Vagina (tissue), 2 donors: ENCODE measurements around the gene TSEN54. TPM values are rescaled to one million over a fixed set of nuclear protein-coding genes. Genes with fewer than 3 reads are reported as not detected.
A peak's percentile ranks its signal among the peaks of the same experiment; 100 is the strongest.

Source experiments
- DNase-seq, 2 donors: peaks; one replicate each; pipeline ENCODE4 v3.0.0-alpha.2; 2017; ENCODE audit errors: extremely low spot score in 2 of 2
- H3K27ac ChIP-seq: fragments of 200-600 bp; sonication (generic); one replicate; pipeline ENCODE4 v1.5.1; 2019
- H3K27me3 ChIP-seq: fragments of 200-600 bp; sonication (generic); one replicate; pipeline ENCODE4 v1.5.1; 2019
- H3K36me3 ChIP-seq, 2 donors: fragments of 200-600 bp; sonication (generic); one replicate each; pipeline ENCODE4 v1.5.1; 2017 to 2019
- H3K4me1 ChIP-seq: fragments of 200-600 bp; sonication (generic); one replicate; pipeline ENCODE4 v1.5.1; 2019
- H3K4me3 ChIP-seq, 2 donors: fragments of 200-600 bp; sonication (generic); 1 replicate in 1 of 2; 2 replicates in 1 of 2; pipeline ENCODE4 v1.5.1; 2016 to 2019
- H3K9me3 ChIP-seq: fragments of 200-600 bp; sonication (generic); one replicate; pipeline ENCODE4 v1.5.1; 2019
- CTCF ChIP-seq, 3 experiments: fragments of 450-650 bp in 2 of 3; fragments of 200-600 bp in 1 of 3; sonication (generic) in 1 of 3; IDR thresholded peaks; one replicate each; pipeline ENCODE4 v1.5.1; 2017 to 2019; ENCODE audit warnings: antibody characterized with exemption in 3 of 3, mild to moderate bottlenecking in 2 of 3, moderate library complexity in 2 of 3
- POLR2A ChIP-seq, 2 donors: fragments of 450-650 bp; IDR thresholded peaks; one replicate each; pipeline ENCODE4 v1.6.1; 2017; ENCODE audit warnings: antibody characterized with exemption in 2 of 2, mild to moderate bottlenecking in 2 of 2, moderate library complexity in 2 of 2
- POLR2AphosphoS5 ChIP-seq, 2 donors: sonication (generic); formaldehyde crosslinking; IDR thresholded peaks; one replicate each; pipeline ENCODE4 v1.9.0; 2017; ENCODE audit warnings: antibody characterized with exemption in 2 of 2, mild to moderate bottlenecking in 2 of 2, low read depth in 1 of 2; ENCODE audit not compliant: insufficient read depth in 1 of 2
- intact Hi-C: fragments of 100-400 bp; cut with DNase I; formaldehyde crosslinking; loops from one replicate; pipeline ENCODE4 v1.15.1; 2023
- total RNA-seq: library from RNA; depleted of rRNA; stranded (reverse); fragments of >200 nt; gene quantifications from one replicate; pipeline ENCODE4 v1.2.3, GENCODE V29; 2016

Gene TSEN54
- total RNA-seq, 1 donor from 2014 or later = 30.9 TPM

- no peak for DNase-seq
- H3K9me3 ChIP-seq = no peaks in the 10 kb centered on the region
- H3K4me3 ChIP-seq = no peak overlapping the region
- peaks cover 8% of the 10 kb centered on the region for H3K4me1 ChIP-seq
- H3K27ac ChIP-seq = peak overlapping the region; percentile 80
- no peaks in the 10 kb centered on the region for H3K27me3 ChIP-seq
- H3K36me3 ChIP-seq = no peaks in the 10 kb centered on the region
- intact Hi-C loops = no loop called here
- TF ChIP-seq CTCF (IDR thresholded peaks at IDR 0.05) (no peak), POLR2AphosphoS5 (IDR thresholded peaks at IDR 0.05; ENCODE audit: insufficient read depth in 1 of 2, low read depth in 1 of 2) (peak in 1 of 2 donors; percentile 36), POLR2A (IDR thresholded peaks at IDR 0.05) (no peak)
Observed at GRCh38 chr17:75549246-75550138, 33.2 kb downstream of the TSEN54 start.

- peaks cover 8% of the 10 kb centered on the region for H3K4me1 ChIP-seq
- H3K27ac ChIP-seq = peak overlapping the region; percentile 80
- H3K4me3 ChIP-seq = no peak overlapping the region
- H3K9me3 ChIP-seq = no peaks in the 10 kb centered on the region
- no peaks in the 10 kb centered on the region for H3K27me3 ChIP-seq
- TF ChIP-seq CTCF (IDR thresholded peaks at IDR 0.05) (no peak), POLR2A (IDR thresholded peaks at IDR 0.05) (no peak)
- H3K36me3 ChIP-seq = no peaks in the 10 kb centered on the region
- intact Hi-C loops = no loop called here
- no peak for DNase-seq
Observed at GRCh38 chr17:75550139-75550465, 33.8 kb downstream of the TSEN54 start.

GRCh38 chr17:75551266-75551665, 34.9 kb downstream of the TSEN54 start:
- no peak overlapping the region for H3K4me3 ChIP-seq
- H3K9me3 ChIP-seq = no peaks in the 10 kb centered on the region
- DNase-seq = no peak
- H3K4me1 ChIP-seq = peaks cover 8% of the 10 kb centered on the region
- H3K36me3 ChIP-seq = no peaks in the 10 kb centered on the region
- H3K27ac ChIP-seq = no peak overlapping the region
- no peaks in the 10 kb centered on the region for H3K27me3 ChIP-seq
- TF ChIP-seq CTCF (IDR thresholded peaks at IDR 0.05) = no peak
- TF ChIP-seq POLR2AphosphoS5 (IDR thresholded peaks at IDR 0.05; ENCODE audit: insufficient read depth in 1 of 2, low read depth in 1 of 2) = no peak
- no peak for TF ChIP-seq POLR2A (IDR thresholded peaks at IDR 0.05)
- intact Hi-C loops = no loop called here

GRCh38 chr17:75552425-75553294, 36.3 kb downstream of the TSEN54 start:
- no peak for DNase-seq
- H3K27ac ChIP-seq = no peak overlapping the region
- H3K27me3 ChIP-seq = no peaks in the 10 kb centered on the region
- no peaks in the 10 kb centered on the region for H3K9me3 ChIP-seq
- peaks cover 15% of the 10 kb centered on the region for H3K4me1 ChIP-seq
- TF ChIP-seq POLR2AphosphoS5 (IDR thresholded peaks at IDR 0.05; ENCODE audit: insufficient read depth in 1 of 2, low read depth in 1 of 2) (no peak), CTCF (IDR thresholded peaks at IDR 0.05) (no peak), POLR2A (IDR thresholded peaks at IDR 0.05) (no peak)
- no peaks in the 10 kb centered on the region for H3K36me3 ChIP-seq
- intact Hi-C loops = no loop called here
- no peak overlapping the region for H3K4me3 ChIP-seq
